Measurements from ENCODE around the gene MARVELD2. TPM values are rescaled to one million over a fixed set of nuclear protein-coding genes. Genes with fewer than 3 reads are reported as not detected.

Gene MARVELD2
- total and polyA plus RNA-seq, 2 of the 13 experiments (the other 11 are each of a cell fraction or from before 2014, with no cell fraction given) = 11.1 to 15.4 TPM

DNA sequence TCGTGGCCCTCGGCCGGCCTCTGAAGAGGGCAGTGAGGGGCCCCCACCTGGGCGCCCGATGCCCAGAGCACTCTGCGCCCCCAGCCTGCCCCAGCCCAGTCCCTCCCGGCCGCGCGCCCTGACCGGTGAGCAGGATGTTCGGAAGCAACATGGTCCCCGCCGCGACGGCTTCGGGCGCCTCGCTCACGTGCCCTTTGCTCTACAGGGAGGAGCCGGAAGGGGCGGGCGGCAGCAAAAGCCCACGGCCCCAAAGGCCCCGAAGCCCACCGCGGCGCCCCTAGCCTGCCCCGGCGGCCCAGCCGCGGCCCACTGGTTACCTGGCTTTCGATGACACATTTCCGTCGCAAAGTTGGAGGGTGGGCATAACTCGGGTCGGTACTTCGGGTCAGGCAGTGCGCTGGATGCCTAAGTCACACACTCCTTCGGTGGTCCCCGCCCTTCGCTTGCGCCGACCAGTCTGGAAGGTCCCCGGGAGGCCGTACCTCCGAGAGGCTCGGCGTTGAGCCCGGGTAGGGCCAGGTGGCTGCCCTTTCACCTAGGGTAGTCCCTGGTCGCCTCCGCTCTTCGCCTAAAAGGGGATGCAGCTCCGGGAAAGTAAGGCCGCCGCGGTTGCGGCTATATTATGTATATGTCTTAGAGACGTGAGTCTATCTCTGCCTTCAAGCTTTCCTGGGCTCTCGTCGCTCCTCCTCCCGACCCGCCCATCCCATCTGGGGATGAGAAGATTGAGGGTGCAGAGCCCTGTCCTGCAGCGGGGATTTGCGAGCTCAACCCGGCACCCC lies 45.4 kb upstream of the MARVELD2 start, which contains the start of the genes AK6, RAD17 and TAF9 (continued):
- TF ChIP-seq, protein P1, sequence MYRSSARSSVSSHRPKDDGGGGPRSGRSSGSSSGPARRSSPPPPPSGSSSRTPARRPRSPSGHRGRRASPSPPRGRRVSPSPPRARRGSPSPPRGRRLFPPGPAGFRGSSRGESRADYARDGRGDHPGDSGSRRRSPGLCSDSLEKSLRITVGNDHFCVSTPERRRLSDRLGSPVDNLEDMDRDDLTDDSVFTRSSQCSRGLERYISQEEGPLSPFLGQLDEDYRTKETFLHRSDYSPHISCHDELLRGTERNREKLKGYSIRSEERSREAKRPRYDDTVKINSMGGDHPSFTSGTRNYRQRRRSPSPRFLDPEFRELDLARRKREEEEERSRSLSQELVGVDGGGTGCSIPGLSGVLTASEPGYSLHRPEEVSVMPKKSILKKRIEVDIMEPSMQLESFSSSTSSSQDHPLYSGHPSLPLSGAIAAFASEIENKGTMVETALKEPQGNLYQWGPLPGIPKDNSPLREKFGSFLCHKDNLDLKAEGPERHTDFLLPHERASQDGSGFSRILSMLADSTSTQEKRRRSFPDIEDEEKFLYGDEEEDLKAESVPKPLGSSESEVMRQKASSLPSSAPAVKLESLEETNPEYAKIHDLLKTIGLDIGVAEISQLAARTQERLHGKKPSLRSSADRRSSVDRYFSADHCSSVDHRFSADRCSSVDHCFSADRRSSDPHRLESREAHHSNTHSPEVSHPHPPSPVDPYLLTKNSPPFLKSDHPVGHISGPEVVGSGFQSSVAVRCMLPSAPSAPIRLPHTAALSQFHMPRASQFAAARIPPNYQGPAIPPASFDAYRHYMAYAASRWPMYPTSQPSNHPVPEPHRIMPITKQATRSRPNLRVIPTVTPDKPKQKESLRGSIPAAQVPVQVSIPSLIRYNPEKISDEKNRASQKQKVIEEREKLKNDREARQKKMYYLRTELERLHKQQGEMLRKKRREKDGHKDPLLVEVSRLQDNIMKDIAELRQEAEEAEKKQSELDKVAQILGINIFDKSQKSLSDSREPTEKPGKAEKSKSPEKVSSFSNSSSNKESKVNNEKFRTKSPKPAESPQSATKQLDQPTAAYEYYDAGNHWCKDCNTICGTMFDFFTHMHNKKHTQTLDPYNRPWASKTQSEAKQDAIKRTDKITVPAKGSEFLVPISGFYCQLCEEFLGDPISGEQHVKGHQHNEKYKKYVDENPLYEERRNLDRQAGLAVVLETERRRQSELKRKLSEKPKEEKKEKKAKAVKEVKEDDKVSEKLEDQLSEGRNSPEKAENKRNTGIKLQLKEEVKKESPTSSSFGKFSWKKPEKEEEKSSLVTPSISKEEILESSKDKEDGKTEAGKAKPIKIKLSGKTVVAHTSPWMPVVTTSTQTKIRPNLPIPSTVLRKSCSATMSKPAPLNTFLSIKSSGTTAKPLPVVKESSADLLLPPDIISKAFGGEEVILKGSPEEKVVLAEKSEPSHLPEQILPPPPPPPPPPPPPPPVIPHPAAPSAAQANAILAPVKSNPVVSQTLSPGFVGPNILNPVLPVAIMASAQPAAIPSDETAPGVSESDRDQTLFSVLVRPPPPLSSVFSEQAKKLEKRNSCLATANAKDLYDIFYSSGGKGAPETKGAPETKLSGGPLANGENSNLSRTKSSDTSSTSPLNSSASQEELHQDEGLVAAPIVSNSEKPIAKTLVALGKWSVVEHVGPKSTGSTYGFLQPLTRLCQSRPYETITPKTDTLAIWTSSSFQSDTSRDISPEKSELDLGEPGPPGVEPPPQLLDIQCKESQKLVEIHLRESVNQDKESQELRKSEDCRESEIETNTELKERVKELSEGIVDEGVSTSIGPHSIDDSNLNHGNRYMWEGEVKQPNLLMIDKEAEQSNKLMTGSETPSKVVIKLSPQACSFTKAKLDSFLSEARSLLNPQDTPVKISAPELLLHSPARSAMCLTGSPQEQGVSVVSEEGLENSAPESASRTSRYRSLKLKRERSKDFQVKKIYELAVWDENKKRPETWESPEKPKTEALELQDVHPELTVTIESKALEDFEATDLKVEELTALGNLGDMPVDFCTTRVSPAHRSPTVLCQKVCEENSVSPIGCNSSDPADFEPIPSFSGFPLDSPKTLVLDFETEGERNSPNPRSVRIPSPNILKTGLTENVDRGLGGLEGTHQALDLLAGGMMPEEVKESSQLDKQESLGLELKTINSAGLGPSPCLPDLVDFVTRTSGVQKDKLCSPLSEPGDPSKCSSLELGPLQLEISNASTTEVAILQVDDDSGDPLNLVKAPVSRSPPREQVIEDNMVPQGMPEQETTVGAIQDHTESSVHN (CRISPR knock-in tag; IDR thresholded peaks at IDR 0.05) = peak; percentile 62; the same call in 1 of the 2 replicates
- no peak for TF ChIP-seq SIX1 (CRISPR knock-in tag; IDR thresholded peaks at IDR 0.05; ENCODE audit: borderline replicate concordance)
- peak; percentile 72 for TF ChIP-seq ERF (CRISPR knock-in tag; IDR thresholded peaks at IDR 0.05)
- TF ChIP-seq ZNF644 (CRISPR knock-in tag; IDR thresholded peaks at IDR 0.05; ENCODE audit: low read depth) = no peak
- TF ChIP-seq MXI1 (IDR thresholded peaks at IDR 0.05; ENCODE audit: borderline replicate concordance, low read depth, low read length) = peak; percentile 80; the same call in 2 of the 3 replicates
- TF ChIP-seq CREM (IDR thresholded peaks at IDR 0.05) = peak; percentile 59; the same call in 1 of the 2 replicates
- no peak for TF ChIP-seq CREM (CRISPR knock-in tag; IDR thresholded peaks at IDR 0.05)
- TF ChIP-seq, protein P2, sequence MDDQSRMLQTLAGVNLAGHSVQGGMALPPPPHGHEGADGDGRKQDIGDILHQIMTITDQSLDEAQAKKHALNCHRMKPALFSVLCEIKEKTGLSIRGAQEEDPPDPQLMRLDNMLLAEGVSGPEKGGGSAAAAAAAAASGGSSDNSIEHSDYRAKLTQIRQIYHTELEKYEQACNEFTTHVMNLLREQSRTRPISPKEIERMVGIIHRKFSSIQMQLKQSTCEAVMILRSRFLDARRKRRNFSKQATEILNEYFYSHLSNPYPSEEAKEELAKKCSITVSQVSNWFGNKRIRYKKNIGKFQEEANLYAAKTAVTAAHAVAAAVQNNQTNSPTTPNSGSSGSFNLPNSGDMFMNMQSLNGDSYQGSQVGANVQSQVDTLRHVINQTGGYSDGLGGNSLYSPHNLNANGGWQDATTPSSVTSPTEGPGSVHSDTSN (CRISPR knock-in tag; IDR thresholded peaks at IDR 0.05; ENCODE audit: borderline replicate concordance) = no peak
- TF ChIP-seq, protein P3, sequence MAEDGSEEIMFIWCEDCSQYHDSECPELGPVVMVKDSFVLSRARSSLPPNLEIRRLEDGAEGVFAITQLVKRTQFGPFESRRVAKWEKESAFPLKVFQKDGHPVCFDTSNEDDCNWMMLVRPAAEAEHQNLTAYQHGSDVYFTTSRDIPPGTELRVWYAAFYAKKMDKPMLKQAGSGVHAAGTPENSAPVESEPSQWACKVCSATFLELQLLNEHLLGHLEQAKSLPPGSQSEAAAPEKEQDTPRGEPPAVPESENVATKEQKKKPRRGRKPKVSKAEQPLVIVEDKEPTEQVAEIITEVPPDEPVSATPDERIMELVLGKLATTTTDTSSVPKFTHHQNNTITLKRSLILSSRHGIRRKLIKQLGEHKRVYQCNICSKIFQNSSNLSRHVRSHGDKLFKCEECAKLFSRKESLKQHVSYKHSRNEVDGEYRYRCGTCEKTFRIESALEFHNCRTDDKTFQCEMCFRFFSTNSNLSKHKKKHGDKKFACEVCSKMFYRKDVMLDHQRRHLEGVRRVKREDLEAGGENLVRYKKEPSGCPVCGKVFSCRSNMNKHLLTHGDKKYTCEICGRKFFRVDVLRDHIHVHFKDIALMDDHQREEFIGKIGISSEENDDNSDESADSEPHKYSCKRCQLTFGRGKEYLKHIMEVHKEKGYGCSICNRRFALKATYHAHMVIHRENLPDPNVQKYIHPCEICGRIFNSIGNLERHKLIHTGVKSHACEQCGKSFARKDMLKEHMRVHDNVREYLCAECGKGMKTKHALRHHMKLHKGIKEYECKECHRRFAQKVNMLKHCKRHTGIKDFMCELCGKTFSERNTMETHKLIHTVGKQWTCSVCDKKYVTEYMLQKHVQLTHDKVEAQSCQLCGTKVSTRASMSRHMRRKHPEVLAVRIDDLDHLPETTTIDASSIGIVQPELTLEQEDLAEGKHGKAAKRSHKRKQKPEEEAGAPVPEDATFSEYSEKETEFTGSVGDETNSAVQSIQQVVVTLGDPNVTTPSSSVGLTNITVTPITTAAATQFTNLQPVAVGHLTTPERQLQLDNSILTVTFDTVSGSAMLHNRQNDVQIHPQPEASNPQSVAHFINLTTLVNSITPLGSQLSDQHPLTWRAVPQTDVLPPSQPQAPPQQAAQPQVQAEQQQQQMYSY (CRISPR knock-in tag; IDR thresholded peaks at IDR 0.05) = peak; percentile 63; the same call in 1 of the 2 replicates
- TF ChIP-seq KDM5A (IDR thresholded peaks at IDR 0.05; ENCODE audit: borderline replicate concordance, low read length) = peak; percentile 87
- TF ChIP-seq CBX5 (CRISPR knock-in tag; IDR thresholded peaks at IDR 0.05; ENCODE audit: borderline replicate concordance) = no peak
- TF ChIP-seq, protein P4, sequence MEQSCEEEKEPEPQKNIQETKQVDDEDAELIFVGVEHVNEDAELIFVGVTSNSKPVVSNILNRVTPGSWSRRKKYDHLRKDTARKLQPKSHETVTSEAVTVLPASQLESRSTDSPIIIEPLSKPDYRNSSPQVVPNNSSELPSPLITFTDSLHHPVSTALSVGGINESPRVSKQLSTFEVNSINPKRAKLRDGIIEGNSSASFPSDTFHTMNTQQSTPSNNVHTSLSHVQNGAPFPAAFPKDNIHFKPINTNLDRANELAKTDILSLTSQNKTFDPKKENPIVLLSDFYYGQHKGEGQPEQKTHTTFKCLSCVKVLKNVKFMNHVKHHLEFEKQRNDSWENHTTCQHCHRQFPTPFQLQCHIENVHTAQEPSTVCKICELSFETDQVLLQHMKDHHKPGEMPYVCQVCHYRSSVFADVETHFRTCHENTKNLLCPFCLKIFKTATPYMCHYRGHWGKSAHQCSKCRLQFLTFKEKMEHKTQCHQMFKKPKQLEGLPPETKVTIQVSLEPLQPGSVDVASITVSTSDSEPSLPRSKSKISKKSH (CRISPR knock-in tag; IDR thresholded peaks at IDR 0.05; ENCODE audit: borderline replicate concordance) = peak; percentile 53; the same call in 1 of the 2 replicates
- TF ChIP-seq ZNF207 (IDR thresholded peaks at IDR 0.05; ENCODE audit: borderline replicate concordance) = no peak

Measured in HepG2 (cell line).